HG03097 (cell line): ENCODE data around the gene MEF2D.

ENCODE experiments used
- ATAC-seq: cut with Tn5 transposase; IDR thresholded peaks from one replicate; pipeline ENCODE4 v1.9.1; 2021; ENCODE audit not compliant: unreplicated experiment, low FRiP score

Gene MEF2D

DNA sequence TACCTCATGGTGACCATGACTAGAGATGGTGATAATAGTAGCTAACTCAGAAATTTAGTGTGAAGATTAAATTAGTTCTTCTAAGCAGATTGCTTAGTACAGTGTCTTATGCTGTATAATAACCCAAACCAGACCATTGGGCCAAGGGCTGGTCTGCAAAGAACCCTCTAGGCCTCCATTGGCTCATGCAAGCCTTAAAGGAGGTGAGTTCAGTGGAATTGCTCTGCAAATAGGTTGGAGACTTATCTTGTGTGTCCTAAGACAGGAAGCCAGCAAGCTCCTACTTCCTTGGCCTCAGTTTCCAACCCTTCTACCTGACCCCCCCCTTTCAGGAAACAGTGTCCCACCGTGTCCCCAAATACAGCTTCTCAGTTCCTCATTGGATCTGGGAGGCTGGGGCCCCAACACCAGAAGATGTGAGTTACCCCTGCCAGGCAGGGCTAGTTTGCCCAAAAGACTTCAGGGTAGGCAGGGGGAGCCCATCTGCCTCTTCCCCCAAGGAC is 1.9 kb upstream of the MEF2D start:
- no peak for ATAC-seq

GRCh38 chr1:156500793-156501506 is 375 bp upstream of the MEF2D start:
- peak; percentile 31 for ATAC-seq

DNA sequence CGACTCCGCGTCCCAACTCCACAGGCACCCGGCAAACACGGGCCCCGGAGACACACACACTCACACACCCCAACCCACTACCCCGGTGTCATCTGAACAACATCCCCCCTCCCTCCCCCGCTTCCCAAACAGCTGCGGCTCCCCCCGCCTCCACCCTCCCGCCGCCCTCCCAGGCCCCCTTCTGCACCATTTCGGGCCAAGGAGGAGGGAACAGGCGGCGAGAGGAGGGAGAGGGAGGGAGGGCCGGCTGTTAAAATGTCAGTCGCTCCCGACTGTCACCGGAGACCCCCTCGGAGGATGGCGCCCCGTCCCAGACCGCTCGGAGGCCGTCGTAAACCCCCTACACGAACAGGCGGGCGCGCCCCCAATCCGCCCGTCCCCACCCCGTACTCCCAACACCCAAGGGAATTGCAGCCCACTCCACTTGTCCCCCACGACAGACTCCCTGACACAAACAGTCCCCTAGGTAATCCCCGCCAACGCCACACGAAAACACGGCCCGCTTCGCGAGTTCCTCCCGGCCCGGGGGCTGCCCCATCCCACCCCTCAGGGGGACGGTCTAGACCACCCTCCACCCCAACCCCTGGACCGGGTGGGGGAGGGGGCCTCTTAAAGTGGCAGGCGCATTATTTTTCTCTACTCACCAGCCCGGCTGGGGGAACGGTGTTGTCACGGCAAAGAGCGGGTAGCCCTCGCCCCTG is 583 bp downstream of the MEF2D start:
- no peak for ATAC-seq

DNA sequence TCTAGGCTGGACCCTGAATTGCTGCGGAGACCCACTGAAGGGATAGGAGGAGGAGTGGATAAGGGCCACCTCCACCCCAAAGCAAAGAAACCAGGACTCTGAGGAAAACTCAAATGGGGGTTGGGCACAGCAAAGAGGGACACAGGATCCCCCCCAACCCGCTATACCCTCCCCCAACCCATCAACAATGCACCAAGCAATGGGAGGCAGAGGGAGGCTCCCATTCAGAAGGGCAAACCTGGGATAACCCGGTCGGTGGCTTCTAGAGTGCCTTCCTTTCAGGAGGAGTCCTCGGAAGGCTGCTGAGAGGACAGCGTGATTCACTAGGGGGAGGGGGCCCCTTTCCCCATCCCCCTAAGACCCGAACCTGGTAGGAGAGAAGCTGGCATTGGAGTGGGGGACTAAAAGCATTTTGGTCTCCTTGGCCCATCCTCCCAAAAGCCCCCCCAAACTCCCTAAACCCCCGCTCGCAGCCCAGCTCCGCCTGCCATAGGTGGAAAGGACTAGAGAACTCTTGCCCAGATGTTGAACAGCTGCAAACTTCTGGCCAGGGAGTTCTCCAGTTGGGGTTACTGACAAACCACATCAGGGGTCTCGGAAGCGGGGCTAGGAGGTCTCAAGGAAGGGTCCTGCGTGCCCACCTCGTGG is 1.3 kb downstream of the MEF2D start:
- ATAC-seq = no peak

GRCh38 chr1:156498432-156499193 is 2.0 kb downstream of the MEF2D start:
- no peak for ATAC-seq

DNA sequence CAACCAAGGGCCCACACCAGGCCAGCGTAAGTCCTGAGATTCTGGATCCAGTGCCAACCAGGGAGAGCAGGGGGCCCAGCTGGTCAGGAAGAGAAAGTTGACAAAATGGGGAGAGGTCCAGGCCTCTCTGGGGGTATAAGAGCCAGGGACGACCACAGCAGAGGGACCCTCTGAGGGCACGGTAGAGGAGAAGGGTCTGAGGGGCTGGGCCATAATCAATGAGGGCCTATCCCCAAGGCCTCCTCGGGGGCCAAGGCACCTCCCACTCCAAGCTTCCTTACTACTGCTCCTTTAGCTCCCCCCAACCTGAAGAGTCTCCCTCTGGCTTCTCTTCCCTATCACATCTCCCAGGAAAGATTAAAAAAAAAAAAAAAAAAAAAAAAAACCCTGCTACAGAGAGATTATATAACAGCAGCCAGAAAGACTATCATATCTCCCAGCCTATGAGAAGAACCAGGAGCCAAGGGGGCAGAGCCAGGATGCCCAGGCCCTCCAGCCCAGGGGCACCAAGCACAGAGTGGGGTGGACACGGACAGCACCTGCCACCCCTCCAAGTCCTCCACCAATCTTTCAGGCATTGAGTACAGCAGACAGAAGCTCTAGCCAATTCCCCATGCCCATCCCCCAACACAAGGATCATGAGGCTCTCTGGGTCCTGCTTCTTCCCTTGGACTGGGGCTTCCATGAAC is 2.7 kb downstream of the MEF2D start:
- no peak for ATAC-seq

DNA sequence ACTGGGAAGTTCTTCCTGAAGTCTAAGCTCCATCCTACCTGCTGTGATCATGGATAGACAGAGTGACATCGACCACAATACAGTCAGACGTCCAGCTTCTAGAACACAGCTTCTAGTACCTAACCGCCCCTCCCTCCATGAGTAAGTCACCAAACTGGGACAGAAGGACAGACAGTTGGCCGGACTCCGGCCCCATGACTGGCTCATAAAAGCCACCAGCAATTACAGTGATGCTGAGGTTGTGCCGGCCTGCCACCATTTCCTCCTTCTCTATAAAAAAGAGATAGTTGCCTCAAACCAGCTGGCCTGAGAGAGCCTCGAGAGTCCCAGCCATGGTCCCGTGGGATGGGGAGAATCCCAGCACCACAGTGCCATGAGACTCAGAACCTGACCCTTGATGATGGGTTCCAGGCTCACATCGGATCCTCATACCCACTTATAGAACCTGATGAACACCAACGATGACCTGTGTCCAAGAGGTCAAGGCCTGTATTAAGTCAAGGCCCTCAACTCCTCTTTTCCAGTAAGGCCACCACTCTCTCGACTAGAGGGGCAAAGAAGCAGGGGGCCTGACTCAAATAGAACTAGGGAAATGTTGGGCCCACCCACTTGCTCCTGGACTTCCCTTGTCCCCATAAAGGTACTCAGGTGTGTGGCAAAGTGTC is 3.4 kb downstream of the MEF2D start:
- no peak for ATAC-seq

- no peak for ATAC-seq
These were observed 4.3 kb downstream of the MEF2D start for GRCh38 chr1:156496211-156496761.

DNA sequence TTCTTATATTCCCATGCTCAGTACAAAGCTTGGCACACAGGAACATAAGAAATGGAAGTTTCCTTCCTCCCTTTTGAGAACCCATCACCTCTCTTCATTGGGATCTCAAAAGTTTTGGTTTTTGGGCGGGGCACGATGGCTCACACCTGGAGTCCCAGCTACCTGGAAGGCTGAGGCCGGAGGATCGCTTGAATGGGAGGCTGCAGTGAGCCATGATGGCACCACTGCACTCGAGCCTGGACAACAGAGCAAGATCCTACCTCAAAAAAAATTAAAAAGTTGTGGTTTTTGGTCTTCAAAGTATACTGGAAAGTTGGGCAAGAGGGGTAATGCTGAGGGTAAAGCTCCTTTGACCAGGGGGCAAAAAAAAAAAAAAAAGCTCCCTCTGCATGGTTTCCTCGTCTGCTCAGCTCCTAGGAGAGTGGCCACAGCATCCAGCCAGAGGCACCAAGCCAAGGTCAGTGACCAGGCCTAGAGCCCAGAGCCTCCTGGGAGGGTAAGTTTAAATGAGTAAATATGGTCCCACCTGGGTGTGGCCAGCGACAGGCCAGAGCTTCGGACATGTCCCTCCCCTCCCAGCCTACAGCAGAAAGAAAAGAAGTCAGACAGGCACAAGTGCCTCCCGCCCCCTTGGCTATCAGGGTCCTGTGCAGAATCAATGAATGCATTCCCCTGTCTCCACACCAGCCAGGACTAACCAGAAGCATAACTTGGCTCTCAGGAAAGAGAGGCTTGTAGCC is 5.0 kb downstream of the MEF2D start:
- ATAC-seq = no peak

- no peak for ATAC-seq
These were observed 6.2 kb downstream of the MEF2D start for GRCh38 chr1:156494309-156494895.

DNA sequence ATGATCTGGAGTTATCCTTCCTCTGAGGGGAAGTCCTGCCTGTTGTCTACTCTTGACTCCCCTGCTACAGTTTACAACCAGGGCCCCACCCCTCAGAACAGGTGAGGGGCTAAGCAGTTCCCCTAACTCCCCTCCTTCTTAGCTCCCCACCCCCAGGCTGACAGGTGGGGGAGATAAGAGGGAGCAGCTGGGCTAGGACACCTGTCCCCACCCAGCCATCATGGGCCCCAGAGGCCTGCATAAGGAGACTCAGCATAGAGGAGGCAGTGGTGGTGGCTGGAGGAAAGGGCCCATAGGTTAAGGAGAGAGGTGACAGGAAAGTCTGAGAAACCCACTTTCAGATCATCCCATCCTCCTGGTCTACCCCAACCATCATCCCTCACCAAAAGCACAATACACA is 6.8 kb downstream of the MEF2D start:
- ATAC-seq = no peak

GRCh38 chr1:156493154-156493631 is 7.4 kb downstream of the MEF2D start:
- no peak for ATAC-seq

DNA sequence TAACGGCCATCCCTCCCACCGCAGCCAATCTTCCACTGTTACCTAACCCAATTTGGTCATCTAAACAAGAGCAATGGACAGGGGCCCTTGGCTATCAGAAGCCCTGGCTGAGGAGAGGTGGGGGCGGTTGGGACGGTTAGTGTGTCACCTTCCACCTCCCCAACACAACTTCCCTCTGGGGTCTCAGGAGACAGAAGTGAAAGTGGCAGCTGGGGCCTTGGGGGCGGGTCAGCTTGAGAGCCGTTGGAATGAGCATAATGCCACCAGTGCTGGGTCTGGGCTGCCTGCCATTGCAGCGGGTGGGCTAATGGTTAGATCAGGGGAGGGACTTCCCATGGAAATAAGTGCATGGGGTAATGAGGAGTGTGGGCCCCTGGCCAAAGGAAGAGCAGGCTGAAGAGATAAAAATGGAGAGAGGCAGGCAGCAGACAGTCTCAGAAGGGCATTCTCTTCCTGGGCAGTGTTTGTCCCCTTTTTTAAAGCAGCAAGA is 7.9 kb downstream of the MEF2D start:
- no peak for ATAC-seq

DNA sequence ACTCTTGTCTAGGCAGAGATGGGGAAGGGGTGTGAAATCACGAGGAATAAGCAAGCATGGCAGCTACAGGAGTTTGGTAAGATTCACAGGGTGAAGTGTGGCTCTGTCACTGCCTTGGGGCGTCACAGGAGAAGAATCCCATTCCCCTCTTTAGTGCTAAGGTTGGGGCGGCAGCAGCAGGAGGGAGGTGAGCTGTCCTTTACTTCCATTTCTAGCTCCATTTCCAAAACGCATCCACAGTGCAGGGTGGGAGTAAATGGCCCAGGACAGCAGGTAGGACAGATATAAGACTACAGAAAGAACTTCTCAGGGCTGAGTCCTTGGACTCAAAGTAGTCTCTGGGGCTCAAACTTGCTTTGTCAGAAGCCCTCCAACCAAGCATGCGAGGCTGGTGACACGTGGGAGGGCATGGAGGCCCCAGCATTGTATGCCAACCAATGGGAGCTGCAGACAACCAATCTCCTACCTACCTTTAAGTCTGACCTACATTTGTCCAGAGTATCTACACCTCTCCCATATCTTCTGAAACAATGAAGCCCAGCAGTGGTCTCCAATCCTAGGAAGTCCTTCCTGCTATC is 8.5 kb downstream of the MEF2D start:
- ATAC-seq = no peak

DNA sequence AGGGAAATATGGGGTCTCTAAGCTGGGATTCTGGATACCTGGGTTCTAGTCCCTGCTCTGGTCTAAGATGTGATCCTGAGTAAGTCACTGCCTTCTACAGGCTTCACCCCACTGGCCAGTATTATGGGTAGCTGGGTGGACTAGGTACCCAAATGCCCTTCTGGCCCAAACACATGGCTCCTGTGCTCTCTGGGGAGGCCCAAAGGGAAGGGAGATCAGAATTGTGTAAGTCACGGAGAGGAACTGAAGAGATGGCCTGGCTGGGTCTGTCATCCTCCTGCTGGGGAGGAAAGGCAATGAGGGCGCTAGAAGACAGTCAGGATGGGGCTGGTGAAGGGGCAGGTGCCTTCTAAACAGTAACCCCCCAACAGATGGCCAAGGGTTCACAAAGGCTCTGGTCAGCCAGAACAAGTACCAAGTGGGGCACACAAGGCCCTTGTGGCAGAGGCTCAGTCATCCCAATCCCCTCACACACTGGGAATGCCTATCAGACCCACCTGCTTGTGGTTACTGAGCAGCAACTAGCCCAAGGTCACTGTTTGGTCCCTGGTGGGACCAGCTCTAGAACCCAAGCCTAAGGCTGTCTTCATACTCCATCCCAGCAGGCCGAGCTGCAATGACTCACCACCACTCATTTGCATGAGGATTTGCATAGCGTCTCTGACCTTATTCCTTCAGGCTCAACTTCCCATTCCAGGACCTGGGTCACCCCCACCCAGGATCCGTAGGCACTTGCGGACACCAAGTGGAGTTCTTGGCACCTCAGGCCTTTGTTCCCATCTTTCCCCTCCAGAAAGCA is 9.2 kb downstream of the MEF2D start:
- no peak for ATAC-seq

GRCh38 chr1:156490401-156491032 is 10.1 kb downstream of the MEF2D start:
- no peak for ATAC-seq

- ATAC-seq = no peak
These were observed 10.7 kb downstream of the MEF2D start for GRCh38 chr1:156489935-156490293.
